HG02678 (cell line): ENCODE data around the gene PLPP4.

Source experiments
- ATAC-seq: cut with Tn5 transposase; IDR thresholded peaks from one replicate; pipeline ENCODE4 v1.9.1; 2021; ENCODE audit warnings: mild to moderate bottlenecking, moderate library complexity; ENCODE audit not compliant: unreplicated experiment

PLPP4 gene

DNA sequence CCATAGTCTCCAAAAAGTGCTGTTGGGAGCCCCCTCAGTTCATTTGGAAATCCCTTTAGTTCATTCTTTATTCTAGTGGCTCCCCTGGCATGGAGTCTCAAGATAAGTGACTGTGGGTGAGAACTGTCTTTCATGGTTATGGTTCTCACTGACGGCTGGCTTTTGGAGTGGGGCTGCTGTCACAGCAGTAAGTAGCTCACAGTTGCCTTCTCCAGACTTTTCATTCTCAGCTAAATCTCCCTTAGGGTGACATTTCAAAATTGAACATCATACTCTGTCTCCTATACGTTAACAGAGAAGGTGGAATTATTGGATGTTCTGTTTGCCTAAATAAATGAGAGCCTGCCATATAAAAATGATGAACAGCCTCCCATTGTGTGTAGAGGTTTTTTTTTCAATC is 58.7 kb downstream of the PLPP4 start:
- no peak for ATAC-seq

DNA sequence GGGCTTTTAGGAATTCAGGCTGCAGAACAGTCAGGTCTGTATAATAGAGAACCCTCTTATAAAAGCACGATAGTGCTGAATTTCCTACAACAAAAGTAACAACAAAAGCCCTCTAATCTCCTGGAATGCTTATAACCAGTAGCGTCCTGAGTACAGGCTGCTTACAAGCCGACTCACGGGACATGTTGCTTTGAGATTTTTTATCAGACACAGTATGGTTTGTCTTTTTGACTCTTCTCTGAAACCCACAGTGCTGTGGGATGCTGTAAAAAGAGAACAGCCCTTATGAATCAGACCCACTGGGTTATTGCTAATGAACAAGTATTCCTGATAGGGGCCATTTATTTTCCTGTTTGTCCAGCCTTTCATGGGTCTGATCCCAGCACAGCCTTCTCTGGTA is 59.4 kb downstream of the PLPP4 start:
- no peak for ATAC-seq

DNA sequence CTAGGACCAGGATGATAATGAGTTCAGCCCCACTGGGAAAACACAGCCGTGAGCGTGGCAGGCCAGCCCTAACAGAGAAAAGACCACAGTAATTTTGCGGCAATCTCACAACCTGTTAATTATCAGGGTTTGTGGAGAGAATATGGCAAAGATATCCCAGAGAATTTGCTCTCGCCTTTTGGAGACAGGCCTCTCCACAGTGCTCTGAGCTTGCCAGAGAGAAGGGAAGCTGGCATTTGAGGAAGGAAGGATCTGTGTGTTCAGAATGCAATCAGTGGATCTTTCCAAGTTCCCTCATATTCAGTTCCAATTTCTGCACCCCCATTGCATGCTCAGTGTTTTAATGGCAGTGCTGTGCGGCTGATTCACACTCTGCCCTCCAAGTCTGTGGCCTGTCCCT is 60.2 kb downstream of the PLPP4 start:
- no peak for ATAC-seq

DNA sequence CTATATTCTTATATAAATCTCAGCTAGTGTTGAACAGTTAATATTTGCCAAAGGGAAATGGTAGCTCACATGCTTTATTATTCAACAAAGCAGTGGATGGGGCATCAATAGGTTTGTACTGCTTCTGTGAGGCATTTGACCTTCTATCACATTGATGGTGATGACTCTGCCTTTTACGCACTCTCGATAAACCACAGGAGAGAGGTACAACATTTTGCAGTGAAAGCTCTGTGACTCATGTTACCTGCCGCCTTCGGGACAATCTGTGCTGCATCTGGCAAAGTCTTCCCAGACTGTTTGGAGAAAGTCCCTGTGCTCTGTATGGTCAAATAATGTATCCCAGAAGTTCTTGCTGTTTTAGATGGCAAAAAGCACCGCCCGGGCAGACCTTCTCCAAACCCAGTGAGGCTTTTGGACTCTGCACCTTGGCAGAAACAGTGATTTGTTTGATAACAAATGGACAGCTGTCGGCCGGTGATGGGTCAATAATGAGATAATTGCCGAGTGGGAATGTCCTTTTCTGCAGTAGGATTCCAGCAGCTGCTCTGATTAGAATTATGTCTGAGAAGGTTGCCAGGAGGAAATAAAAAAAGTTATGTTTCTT is 61.0 kb downstream of the PLPP4 start:
- no peak for ATAC-seq

DNA sequence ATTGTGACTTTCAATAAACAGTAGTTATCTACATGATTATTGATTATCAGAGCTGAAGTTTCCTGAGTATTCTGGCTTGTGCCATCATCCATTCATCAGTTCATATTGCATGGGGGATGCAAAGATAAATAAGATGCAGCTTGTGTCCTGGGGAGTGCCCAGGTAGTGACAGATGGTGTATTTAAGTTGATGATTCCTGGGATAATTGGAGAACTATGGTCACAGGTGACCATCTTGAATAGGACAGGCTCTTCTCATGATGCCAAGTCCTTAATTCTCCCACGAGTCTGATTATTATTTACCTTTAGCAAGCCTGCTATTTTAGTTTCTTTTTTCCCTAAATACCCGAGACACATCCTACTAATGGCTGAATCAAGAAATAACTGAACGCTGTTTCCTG is 64.9 kb downstream of the PLPP4 start:
- no peak for ATAC-seq

DNA sequence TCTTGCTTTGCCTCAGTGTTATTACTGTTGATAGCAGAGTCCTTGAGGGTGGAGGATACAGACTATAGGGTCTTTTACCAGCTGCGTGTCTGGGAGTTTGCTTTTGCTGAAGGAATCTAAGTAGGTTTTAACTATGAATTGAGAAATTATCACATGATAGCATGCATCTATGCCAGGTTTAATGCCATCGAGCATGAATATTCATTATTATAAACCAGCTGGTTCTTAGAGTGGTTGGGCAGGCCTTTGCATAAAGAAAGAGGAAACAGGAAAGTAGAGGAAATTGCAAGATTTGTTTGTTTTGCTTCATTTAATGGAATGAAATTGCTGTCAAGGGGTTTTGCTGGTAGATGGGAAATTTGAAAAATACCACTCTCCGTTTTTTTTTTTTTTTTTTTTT is 70.7 kb downstream of the PLPP4 start:
- no peak for ATAC-seq

DNA sequence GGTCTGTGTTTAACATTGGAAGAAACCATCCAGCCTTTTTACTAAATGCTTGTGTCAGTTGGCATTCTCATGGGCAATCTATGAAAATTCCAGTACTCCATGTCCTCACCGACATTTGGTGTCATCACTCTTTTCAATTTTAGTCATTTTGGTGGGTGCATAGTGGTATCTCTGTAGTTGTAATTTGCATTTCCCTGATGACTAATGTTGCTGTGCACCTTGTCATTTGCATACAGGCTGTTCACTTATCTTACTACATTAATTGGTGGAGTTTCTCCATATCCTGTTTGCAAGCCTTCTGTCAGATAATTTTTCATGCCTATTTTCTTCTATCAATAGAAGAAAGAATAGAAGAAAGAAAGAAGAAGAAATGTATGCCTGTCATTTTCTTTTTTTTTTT is 73.7 kb downstream of the PLPP4 start:
- no peak for ATAC-seq

DNA sequence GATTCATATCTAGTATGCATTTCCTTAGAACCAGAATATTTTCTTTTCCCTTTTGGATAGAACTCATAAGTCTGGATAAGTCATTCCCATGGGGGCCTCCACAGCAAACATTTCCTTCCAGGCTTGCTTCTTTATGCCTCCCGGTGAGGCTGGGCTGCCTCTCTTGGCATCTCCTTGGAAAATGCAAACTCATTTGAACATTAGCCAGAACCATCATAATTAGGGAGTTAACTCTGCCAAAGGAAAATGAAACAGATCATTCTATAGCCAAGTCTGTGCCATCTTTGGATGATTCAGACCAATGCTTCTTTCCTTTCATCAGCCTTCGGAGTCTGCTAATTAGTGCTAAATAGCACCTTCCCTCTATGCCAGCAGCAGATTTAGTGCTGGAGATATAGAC is 81.1 kb downstream of the PLPP4 start:
- no peak for ATAC-seq

DNA sequence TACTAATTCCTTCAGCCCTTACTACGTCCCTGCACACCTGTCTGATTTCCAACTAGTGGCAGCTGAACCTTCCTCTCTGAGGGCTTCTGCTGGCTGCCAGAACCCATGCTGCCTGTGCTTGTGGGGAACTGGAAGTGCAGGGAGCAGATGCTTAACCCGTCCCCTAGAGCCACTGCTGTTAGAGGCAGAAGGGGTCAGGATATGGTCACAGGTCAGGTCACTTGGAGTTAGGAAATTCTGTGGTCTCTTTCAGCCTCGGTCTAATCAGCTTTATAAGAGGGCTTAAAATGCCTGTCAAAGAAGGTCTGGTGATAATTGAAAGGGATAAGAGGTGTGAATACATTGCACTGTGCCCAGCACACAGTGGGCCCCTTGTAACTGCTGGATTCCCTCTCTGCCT is 82.0 kb downstream of the PLPP4 start:
- no peak for ATAC-seq

DNA sequence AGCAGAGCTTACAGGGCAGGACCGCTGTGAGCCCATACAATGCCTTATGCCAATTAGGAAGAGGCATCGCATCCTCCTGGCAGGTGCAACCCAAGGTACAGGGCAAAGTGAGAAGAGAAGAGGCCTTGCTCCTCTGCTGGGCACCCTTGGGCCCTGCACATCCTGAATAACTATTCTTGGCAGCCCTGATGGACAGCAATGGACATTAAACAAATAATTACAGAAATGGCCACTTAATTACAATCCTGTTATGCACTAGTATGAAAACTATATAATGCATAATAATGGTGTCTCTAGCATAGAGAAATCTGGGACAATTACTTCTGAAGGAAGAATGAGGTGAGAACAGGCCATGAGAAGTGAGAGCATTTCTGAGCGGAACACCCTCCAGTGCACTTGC is 83.5 kb downstream of the PLPP4 start:
- no peak for ATAC-seq

DNA sequence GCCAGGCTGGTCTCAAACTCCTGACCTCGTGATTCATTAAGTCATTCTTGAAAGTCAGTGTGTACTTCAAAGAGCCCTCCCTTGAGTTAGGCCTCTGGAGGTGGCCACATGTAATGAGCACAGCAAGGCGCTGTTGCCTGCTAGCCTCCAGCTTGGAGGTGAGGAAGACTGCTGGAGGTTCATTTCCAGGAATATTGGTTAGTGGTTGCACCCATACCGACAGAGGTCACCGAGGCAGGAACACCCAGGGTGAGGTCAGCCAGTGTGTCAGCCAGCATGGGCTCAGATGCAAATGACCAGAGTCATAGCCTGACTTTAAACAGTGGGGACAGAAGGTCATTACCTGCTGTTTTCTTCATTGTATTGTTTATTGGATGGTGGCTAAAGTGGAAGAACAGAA is 85.0 kb downstream of the PLPP4 start:
- ATAC-seq, result no peak

DNA sequence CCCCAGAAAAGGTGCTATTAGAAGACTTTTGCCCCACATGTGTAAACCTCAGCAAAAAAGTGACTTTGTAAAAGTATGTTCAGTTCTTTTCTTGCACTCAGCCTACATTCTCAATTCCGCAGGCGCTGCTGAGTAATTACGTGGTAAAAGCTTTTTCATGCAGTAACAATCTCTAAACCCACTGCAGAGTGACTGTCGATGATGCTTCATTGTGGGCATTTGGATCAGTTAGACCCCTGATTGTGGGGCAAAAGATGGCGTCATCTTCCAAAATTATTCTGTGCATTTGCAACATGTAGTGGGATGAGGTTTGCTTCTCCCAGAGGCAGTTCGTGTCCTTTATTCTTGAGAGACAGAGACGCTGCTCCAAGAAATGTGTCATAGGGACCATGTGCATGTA is 85.6 kb downstream of the PLPP4 start:
- ATAC-seq, result no peak

DNA sequence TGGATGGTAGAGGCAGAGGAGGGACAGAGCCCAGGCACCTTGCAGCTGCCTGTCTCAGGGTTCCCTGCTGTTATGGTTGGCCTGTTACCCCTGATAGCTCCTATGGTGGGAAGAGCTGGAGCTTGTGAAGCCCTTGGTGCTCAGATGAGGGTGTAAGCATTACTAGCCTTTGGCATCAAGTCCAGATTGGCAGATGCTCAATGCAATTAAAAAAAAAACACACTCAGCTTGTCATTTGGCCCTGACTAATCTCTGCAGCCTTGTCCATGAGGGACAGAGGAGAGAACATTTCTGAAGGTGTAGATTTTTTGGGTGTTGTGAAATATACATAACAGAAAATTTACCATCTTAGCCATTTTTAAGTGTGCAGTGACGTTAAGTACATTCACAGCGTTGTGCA is 86.3 kb downstream of the PLPP4 start:
- ATAC-seq, result no peak

DNA sequence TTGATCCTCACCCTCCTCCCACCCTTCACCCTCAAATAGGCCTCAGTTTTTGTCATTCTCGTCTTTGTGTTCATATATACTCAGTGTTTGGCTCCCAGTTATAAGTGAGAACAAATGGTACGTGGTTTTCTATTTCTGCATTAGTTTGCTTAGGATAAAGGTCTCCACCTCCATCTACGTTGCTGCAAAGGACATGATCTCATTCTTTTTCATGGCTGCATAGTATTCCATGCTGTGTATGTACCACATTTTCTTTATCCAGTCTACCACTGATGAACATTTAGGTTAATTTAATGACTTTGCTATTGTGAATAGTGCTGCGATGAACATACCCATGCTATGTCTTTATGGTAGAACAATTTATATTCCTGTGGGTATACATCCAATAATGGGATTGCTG is 91.2 kb downstream of the PLPP4 start:
- no peak for ATAC-seq

DNA sequence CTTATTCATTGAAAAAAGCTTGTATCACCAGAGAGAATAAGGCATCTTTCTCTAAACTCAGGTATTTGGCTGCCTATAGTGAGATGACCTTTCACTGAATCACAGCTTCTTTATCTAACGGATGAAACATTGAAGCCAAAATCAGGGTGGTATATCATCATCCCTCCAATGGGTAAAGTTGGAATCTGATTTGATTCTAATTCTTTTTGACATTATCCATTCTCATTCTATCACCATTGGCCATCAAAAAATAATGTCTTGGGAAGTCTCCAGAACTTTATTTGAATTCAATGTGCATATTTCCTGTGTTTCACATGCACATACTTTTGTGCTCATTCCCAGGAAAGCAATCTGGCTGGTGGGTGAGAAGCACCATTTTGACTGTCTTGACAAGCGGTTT is 95.2 kb downstream of the PLPP4 start:
- no peak for ATAC-seq

DNA sequence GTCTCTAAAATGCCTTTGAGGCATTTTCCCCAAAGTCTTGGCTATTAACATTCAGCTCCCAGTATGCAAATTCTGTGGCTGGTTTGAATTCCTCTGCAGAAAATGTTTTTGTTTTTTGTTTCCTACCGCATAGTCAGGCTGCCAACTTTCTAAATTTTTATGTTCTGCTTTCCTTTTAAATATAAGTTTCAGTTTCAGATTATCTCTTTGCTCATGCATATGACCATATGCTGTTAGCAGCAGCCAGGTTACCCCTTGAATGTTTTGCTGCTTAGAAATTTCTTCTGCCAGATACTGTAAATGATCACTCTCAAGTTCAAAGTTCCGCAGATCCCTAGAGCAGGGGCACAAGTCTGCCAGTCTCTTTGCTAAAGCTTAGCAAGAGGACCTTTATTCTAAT is 96.9 kb downstream of the PLPP4 start:
- no peak for ATAC-seq

DNA sequence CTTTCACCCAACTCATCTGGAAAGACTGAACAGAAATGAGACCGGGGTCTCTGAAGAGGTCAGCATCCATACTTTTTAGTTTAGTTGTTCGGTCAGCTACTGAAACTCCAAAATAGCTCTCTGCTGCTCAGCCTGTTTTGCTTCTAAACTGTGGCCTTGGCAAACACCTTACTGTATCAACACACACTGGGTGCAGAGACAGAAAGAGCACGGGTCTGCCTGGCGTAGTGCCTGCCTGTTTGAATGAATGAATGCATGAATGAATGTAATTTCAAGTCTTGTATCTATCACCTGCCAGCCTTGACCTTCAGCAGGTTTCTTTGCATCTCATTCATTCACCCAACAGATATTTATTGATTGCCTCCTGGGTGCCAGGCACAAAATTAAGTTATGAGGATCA is 98.4 kb downstream of the PLPP4 start:
- no peak for ATAC-seq

DNA sequence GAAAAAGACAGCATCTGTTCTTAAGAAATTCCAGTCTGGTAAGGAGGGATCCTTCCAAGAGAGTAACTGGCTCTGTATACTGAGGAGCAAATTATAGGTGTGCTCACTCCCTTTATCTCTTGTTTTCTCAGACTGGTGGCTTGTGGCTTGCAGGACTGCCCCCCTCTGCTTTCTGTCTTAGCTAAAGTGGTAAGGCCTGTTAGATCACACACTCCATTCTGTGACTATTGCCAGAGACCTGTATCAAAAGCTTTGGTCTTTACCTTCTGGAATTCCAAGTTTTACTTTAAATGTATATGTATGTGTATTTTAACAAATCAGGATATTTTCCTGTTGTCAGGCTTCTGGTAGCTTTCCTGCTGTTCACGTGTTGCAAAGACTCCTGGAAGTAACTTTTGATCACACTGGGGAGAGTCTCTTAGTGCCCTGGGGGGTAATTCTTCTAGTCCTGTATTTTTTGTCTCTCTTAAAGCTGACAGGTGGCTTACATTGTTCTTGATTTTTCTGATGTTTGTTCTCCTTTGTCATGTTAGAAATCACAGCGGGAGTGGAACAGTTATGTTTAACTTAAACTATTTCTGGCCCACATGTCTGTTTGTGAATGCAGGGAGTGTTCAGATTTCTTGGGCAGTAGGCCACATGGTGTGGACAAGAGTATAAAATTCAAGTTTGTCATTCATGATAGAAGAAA is 99.0 kb downstream of the PLPP4 start:
- ATAC-seq, result no peak

DNA sequence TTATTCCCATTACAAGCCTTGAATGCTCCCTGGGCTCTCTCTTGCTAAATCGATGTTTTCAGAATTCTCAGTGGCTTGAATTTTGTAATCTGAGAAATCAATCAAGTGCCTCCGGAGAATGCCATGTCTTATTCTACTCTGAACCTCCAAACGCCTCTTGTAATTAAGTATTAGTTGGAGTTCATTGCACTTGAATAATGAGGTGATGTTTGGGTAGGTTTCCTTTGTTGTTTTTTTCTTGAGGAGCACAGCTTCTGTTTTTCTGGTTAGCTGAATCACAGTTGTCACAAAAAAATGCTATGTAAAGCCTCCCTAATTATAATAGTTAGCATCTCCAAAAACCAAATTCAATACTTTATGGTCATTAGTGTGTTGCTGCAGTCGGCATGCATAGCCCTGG is 100.3 kb downstream of the PLPP4 start:
- no peak for ATAC-seq

DNA sequence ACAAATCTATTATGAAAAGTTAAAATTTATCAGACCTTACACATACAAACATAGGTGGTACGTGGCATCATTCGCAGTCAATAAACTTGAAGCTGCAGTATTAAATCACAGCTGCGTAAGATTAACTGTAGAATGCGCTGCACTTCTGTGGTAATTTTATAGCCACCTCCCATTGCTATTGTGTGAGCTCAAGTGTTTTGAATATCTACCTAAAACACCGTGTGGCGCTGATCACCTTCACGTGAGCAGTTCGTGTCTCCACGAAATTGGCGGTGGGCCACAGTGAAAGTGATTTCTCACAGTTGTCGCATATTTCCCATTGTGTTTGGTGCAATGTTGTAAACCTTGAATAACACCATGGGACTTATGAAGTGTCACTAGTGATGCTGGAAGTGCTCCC is 102.8 kb downstream of the PLPP4 start:
- no peak for ATAC-seq

DNA sequence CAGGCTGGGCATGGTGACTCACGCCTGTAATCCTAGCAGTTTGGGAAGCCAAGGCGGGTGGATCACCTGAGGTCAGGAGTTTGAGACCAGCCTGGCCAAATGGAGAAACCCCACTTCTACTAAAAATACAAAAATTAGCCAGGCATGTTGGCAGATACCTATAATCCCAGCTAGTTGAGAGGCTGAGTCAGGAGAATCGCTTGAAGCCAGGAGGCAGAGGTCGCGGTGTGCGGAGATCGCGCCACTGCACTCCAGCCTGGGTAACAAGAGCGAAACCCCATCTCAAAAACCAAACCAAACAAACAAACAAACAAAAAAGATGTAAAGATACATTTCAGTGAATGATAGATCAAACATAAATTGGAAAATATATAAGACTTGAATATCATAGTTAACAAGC is 105.9 kb downstream of the PLPP4 start:
- no peak for ATAC-seq

DNA sequence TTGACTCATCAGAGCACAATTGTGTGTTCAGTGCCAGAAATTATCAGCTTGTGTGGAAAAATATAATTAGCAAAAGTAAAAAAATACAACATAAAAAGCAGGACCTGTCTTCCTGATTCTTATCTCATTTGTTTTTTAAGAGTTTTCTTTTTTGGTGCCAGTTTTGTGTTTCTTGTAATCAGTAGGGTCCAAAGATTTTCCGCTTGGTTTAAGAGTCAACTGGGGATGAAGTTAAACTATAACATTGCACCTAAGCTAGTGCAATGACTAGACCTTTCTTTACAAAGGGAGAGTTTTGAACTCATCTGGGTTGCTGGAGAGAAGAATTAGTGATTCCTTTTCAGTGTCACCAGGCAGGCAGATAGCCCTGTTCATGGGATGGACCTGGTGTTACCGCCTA is 113.4 kb downstream of the PLPP4 start:
- ATAC-seq, result no peak

DNA sequence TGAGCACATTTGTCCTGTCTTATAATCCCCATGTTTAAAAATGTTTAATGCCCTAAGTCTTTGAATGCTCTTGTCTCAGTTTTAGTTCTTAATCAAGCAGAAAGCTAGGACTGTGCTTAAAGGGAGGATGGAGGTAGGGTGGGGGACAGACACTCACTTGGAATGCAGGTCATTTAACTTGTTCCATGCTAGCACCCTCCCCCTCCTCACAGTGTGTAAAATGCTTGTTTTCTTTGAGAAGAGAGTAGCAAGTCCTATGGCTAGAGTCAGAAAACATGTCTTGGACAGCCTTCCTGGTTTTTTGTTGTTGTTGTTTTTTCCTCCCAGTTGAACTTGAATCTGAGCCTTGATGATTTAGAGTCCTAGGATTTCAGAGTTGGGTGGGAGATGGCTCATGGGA is 114.2 kb downstream of the PLPP4 start:
- no peak for ATAC-seq
